ENCODE data around the gene KRT1.
"Not testable (repeated sequence)": the region's sequence is repeated elsewhere in the genome, so short reads cannot be mapped to it uniquely, and the experiment has no call there.

Gene KRT1

DNA sequence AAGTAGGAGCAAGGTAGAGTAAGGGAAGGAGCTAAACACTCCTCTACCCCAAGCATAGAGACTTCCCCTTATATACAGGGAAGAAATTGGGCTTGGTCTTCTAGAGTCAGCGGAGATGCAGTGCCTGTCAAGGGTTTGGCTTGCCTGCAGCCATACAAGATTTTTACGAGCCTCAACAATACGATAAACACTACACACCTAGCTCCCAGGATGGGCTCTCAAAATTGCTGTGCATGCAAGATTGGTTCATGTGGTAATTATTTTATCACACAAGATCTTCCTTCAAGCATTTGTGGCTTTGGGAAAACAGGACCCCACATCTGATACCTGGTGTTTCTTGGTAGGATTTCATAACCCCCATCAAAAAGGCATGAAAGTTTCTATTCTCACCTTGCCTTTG, at the start of gene KRT1:
Gene KRT1, minus strand, starts transcription at position 45 of the 400 bp plus-strand sequence. CDS start 59 bp downstream, outside the sequence.
- DNase-seq: no peak

DNA sequence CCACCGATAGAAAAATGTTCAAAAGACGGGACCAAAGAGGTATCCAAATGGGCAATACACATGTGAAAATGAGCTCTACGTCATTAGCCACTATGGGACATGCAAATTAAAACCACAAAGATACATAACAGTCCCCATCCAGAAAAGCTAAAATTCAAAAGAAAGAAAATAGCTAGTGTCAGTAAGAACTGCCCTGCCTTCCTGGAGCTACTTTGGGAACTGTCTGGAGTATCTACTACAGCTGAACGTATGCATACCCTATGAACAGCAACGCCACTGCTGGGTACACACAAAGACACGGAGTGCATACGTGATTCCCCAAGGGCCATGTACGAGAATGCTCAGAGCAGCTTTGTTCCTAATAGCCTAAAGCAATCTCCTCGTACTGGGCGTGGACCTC, 48.9 kb upstream of the KRT1 start:
- DNase-seq: no peak

DNA sequence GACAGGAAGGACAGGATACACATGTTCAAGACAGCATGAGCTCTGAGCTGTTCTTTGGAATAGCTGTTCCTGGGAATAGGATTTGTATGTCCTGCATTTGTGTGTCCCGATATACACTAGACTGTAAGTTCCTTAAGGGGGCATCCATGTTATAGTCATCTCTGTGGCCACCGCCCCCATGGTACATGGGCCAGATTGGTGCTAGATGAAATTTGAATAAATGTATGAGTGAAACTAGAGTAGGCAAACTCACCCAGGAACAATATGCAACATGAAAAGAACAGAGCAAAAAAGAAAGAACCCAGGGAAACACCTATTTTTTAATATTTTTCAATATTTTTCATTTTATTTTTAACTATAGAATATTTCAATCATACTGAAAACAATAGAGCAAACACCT, 48.2 kb upstream of the KRT1 start:
- no peak for DNase-seq

DNA sequence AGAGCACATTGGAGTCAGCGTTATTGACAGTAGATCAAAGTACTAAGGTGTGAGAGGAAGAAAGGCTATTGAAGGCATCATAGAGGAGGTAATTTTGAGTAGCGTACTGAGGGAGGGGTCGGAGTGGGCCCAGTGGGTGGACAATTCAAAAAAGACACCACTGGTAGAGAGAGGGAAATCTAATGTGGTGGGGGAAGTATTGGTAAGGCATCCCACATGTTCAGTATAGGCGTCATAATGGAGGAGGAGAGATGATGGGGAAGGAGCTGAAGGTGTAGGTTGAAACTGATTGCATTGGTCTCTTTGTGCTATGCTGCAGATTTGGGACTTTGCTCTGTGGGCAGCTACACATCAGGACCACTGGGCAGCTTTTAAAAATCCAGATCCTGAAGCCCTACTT, 46.8 kb upstream of the KRT1 start:
- no peak for DNase-seq

DNA sequence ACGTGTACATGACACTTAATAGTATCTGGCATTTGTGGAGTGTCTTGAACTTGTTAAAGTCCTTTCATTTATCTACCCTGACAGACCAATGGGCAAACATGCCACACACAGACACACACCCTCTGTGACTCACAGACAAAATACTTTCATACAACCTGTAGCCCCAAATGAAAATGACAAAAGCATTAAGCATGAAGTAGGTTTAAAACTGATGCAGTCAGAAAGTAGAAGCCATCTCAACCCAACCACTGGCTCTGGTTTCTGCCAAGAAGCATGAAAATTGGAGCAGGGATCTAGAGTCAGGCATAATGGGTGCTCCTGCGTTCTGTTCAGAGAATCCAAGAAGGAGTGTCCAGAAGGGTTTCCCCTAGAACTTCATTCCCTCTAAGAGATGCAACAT, 46.2 kb upstream of the KRT1 start:
- DNase-seq: no peak

DNA sequence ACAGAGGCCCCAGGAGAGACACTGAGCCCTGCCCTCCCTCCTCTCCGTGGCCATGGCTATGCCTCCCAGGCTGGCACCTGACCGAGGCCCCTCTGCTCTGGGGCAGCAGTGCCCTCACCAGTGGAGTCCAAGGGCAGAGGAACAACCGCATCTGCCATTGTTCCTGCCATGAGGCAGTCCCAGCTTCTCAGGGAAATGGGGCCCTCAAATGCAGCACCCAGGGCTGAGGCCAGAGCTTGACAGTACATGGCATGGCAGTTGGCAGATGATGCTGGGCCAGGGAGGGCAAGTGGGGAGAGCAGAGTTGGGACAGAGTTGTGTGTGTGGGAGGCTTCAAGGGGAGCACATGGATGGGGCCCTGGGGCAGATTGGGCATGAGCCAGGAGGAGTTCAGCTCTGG, 44.2 kb upstream of the KRT1 start:
- no peak for DNase-seq

DNA sequence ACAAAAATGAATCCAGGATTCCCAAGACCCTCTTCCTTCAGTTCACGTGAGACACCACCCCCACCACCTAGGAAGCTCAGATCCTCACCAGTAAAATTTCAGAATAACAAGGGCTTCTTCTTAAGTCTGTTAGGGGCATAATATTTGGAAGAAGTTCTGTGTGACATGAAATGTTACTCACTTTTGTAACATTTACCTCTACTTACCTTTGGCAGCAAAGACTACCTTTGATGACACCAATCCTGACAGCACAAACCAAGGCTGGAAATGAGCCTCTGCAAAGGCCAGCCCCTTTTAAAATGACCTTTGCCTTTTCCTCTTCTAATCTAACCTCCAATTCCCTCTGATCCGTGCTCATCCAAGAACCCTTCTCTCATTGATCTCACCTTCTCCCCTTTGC, 42.5 kb upstream of the KRT1 start:
- no peak for DNase-seq

DNA sequence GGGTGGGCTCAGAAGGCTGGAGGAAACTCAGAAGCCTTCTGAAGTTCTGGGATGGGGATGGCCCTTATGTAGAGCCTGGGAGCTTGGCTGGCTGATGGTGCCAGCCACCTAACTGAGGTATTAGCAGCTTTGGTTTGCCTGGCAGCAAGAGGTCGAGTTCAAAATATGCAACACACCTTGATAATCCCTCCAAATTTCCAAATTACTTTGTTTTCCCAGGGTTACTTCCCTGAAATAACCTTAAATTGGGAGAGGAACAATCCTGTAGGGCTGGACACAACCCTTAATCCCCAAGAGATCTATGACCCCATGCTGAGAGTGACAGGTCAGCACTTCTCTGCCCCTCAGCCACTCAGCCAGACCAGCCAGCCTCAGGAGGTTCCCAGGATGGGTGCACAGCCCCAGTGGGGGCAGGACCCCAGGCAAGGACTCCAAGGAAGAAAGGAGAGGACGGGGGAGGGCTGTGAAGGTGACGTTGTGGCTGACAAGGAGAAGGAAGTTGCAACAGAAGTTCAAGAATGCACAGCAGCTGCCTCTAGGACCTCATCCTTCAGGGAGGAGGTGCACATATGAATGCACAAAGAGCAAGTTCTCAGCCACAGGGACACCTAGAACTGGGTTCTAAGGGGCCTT, 41.7 kb upstream of the KRT1 start:
- no peak for DNase-seq

DNA sequence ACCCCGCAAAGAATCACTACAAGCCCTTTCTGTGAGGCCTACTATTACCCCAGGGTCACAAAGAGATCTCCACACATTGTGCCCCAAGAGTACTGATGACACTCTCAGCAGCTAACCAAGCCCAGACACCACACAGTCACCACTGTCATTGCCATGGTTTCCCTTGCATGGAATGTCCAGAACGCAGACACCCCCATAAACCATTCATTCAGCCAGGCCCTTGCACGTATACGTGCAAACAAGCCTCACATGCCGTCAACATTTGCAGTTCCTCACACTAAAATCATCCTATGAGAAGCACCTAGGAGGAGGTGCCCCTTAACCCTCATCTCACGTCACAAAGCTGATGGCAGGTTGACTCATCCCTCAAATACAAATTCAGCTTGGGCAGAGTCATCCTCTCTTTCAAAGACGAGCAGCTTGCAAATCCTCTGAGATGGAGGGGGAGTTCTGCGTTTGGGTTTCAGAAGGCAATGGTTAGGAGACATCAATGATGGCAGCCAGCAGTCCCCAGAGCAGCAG, 40.2 kb upstream of the KRT1 start:
- no peak for DNase-seq

DNA sequence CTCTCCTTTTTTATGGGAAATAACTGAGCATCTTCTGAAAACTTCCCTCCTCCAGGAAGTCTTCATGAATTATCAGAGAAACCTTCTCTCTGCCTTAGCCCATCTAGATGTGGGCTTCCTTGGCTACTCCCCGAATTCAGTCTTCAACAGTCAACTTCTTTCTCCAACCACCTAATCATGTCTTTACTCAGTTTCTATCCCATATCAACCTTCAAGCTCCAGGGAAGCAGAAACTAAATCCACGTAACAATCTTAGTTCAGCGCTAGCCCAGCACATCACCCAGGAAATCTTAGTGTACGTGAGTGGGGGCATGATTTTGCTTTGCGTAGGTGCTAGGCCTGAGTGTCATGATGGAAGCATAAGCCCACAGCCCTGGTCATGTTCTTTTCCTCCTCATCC, 35.9 kb upstream of the KRT1 start:
- DNase-seq: no peak

DNA sequence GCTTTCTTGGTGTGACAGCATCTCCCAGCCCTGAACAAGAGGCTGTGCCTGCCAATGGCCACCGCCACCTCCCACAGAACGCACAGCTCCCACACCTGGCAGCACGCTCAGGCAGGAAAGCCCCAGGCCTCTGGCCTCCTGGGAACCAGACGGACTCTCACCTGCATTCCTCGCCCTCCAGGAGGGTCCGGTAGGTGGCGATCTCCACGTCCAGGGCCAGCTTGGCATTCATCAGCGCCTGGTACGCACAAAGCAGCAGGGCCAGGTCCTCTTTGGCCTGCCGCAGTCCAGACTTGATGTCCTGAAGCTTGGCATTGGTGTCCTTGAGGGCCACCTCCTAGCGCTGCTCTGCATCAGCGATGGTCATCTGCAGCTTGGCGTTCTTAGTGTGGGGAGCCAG, 35.2 kb upstream of the KRT1 start:
- no peak for DNase-seq

DNA sequence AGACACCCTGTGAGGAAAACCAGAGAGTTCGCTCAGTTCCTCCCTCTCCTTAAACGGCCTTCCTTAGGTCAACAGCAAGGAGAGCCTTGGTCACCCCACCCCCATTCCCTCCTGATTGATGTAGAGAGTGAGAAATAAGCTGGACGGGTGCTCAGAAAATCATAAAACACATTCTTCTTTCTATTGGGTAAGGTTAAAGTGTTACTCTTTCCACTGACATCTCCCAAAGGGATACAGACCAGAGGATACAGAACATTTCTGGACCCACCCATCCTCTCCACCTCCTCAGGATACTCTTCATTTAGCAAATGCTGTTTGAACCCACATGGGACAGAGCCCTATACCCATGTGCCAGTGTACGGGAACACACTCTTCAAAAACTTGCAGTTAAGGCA, 34.7 kb upstream of the KRT1 start:
- DNase-seq: no peak

DNA sequence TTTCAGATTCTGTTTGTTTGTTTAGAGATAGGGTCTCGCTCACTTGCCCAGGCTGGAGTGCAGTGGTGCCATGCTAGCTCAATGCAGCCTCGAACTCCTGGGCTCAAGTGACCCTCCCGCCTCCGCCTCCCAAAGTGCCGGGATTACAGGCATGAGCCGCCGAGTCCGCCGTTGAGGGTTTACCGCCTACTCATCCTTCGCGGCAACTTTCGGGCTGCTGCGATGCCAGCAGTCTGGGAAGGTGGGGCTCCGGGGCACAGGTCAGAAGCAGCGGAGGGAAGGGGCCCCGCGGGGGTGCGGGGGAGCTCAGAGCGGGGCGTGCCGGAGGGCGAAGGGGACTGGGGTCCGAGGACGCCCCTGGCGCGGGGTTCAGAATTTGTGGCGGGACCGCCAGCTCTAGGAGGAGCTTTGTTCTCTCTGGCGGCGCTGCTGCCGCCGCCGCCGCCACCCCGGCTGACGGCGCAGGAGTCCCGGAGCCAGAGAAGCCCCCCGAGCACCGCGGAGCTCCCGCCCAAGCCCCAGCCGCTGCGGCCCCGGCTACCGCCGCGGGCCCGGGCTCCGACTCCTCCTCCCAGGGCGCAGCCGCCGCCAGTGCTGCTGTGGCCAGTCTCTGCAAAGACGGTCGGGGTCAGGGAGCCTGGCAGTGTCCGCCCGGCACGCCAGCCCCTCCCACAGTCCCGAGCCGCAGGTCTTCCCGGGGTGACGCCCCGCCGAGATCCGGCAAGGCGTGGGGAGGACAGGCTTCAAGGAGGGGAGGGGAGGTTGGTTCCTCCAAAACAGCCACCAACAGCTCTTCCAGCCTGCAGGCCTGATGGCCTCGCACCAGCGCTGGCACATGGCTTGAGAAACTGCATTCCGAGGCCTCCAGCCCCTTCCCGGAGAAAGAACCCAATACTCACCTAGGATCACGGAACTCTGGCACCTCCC, 34.0 kb upstream of the KRT1 start:
- no peak for DNase-seq

DNA sequence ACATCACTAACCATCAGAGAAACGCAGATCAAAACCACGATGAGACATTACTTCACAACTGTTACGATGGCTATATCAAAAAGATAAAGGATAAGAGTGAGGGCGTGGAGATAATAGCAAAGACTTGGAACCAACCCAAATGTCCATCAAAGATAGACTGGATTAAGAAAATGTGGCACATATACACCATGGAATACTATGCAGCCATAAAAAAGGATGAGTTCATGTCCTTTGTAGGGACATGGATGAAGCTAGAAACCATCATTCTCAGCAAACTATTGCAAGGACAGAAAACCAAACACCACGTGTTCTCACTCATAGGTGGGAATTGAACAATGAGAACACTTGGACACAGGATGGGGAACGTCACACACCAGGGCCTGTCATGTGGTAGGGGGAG, 31.9 kb upstream of the KRT1 start:
- not testable (repeated sequence) for DNase-seq

DNA sequence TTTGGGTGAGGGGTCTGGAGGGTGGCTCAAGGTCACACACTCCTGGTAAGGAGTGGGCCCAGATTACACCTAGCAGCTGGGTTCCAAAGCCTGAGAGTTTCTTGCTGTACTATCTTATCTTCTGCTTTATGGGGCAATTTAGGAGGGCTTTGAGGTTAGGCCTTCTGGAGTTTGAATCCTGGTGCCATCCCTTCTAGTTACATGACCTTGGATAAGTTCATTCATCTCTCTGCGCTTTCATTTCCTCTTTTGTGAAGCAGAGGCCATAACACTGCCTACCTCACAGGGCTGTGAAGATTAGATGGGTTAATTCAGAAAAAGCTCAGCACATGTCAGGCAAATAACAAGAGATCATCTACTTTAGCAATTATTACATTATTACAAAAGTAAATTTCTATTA, 30.5 kb upstream of the KRT1 start:
- DNase-seq: no peak

DNA sequence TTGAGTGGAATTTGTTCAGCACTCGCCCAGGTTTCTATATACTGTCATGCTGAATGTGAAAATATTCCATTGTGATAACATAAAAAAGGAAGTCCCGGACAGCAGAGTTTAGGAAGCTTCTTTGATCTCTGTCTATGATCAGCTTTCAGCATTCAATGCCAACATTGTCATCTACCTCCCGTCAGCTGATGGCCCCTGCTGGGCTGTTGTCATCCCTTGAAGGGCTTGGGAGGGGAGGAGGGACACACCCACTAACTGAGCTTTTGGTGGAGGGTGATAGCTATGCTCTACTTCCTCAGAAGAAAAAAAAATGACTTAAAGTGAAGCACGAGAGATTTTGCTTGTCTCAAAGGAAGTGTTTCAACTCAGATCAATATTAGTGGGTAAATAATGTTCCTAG, 27.8 kb upstream of the KRT1 start:
- no peak for DNase-seq

DNA sequence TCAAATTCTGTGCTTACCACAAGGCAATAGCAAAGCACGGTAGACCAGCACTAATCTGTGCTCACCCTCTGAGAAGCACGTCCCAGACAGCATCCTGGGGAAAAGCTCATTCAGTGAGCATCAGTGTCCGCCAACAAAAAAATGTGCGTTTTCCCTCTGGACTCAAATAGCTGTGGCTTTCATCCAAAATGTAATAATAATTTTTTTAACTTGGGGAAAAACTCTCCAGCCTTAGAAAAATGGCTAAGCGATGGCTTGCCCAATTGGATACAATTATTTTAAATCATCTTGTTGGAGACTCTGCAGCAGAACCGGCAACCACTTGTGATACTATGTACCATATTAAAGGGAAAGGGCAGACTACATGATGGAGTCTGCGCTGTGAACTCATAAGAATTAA, 24.3 kb upstream of the KRT1 start:
- no peak for DNase-seq

DNA sequence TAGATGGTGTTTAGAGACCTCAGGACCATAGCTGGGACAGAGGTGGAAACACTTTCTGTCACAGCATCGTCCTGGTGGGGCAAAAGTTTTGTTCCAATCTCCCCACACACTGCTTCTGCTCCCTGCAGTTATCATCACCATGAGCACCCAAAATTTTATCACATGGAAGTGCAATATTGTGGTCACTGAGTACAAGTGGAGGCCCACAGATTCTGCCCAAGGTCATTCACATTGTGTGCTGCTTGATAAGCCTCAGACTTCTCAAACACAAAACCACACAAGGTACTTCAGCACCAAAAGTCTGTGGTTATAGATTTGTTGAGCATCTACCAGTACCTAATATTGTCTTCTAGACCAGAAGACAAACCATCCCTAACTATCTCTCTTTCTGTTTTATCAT, 23.7 kb upstream of the KRT1 start:
- no peak for DNase-seq

DNA sequence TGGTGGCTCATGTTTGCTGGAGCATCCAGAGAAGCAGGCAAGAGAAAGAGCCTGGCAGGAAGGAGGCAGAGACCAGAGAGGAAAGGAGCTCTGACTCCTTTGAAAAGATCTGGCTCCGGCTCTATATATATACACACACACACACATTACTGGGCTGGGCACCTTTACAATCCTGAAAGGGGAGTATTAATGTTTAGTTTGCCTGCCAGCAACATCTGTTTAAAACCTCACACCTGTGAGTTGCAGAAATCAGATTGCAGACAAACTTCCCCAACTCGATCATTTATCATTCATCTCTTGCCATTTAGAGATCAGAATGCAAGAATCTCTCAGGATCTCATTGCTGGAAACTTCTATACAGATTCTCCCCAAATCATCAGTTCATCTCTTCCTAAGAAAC, 23.2 kb upstream of the KRT1 start, which contains the start of gene KRT77:
Gene KRT77, minus strand, starts transcription at position 101 of the 400 bp plus-strand sequence. Its CDS starts 90 bp downstream, at position 11.
- no peak for DNase-seq

DNA sequence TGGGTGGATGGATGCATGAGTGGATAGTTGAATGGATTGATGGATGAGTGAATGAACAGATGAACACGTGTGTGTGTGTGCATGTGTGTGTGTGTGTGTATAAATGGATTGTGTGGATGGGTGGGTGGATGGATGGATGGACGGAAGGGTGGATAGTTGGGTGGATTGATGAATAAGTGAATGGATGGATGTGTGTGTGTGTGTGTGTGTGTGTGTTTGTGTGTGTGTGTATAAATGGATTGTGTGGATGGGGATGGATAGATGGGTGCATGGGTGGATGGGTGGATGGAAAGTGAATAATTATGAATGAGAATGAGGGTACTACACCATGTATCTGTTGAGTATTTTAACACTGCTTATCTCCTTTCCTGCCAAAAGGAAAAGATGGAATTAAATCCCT, 22.1 kb upstream of the KRT1 start:
- DNase-seq: no peak

DNA sequence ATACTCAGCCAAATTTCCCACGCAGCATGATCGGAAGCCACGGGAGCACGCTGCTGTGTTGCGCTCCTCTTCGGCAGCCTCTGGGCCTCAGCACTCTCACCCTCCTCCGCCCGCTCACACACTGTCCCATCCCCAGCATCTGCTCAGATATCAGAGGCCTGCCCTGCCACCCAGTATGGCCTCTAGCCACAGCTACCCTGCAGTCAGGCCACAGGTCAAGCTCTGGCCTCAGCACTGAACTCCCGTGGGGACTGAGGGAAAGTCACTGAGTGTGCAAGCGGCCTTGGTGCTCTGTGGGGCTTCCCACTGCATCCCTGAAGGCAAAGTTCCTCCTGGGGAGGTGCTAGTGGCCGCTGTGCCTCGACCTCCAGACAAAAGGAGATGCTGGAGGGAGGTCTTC, 21.1 kb upstream of the KRT1 start:
- DNase-seq: no peak

DNA sequence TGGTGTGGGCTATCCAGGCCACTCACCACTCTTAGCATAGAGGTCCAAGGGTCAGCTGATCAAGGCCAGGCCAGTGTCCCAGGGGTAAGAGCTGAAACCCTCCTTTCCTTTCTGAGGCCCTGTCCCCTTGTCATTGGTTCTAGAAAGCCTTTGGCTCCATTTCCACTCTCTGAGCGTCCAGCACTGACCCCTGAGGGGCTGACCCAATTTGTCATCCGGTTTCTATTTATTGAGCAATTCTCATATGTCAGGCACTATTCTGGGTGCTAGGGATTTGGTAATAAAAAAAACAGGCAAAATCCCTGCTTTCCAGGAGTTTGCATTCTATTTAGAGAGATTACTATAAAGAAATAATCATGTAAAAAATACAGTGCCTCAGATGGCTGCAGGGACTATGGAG, 19.8 kb upstream of the KRT1 start:
- DNase-seq: no peak

DNA sequence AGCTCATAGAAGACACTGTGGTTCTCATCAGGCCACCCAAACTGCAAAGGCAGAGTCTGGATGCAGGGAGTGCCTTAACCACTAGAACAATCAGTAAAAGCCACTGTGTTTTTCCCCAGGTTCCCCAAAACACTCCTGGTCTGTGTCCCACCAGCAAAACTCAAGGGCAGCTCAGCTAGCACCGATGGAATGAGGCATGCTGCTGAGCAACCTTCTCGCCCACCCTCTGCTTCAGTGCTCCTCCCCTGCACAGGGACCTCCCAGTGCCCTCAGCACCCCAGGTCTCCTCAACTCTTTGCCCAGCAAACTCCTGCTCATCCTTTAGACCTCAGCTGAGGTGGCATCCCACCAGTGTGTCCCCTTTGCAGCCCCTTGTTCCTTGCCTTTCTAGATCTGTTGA, 19.2 kb upstream of the KRT1 start:
- no peak for DNase-seq

DNA sequence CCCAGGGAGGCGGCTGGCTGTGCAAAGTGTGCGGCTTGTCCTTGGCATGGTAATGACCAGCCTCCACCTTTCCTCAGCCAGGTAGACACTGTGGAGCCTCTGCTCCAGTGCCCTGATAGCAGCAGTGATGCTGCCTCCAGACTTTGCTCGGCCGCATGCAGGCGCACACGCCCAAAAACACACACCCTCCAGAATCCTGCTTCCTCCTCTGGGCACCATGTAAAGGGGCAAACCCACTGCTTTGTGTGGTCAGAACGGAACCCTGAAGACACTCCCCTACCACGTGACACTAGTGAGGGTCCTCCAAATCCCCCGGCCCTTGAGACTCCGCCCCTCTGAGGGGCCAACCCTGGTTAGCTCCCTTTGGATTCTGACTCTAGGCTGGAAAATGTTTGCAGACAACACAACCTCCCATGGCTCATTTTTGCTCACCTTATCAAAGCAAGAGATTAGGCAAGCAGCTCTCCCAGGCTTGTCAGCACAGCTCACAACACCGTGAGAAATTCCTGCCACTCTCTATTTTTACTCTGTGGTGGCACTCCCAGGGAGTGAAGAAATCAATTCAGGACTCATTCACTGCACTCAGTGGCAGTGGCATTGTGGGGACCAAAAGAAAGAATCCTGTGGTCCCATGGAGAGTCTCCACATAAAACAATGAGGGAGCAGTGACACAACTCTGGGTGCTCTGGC, 18.6 kb upstream of the KRT1 start:
- no peak for DNase-seq

Measured in NCI-H1105 treated with DMSO at 0.1 percent for 48 hours (cell line).